ENCODE results near the gene EPB41L2.

The EPB41L2 gene

DNA sequence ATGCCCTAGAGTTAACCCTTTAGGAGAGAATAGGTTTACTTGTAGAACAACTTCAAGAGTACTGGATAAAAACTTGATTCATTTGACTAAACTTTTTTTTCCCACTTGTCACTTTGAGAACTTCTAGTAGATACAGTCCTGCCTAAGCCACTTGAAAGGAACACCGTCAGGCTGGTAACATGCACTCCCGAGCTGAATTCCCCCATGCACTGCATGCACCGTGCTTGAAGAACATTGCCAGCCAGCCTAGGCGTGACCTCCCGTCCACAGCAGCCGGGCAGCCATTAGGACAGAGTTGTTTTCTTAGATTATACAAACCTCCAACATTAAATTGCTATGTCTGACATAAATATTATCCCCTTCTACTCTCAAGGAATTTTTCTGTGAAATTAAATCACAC is 183.2 kb downstream of the EPB41L2 start:
- TF ChIP-seq, protein P1, sequence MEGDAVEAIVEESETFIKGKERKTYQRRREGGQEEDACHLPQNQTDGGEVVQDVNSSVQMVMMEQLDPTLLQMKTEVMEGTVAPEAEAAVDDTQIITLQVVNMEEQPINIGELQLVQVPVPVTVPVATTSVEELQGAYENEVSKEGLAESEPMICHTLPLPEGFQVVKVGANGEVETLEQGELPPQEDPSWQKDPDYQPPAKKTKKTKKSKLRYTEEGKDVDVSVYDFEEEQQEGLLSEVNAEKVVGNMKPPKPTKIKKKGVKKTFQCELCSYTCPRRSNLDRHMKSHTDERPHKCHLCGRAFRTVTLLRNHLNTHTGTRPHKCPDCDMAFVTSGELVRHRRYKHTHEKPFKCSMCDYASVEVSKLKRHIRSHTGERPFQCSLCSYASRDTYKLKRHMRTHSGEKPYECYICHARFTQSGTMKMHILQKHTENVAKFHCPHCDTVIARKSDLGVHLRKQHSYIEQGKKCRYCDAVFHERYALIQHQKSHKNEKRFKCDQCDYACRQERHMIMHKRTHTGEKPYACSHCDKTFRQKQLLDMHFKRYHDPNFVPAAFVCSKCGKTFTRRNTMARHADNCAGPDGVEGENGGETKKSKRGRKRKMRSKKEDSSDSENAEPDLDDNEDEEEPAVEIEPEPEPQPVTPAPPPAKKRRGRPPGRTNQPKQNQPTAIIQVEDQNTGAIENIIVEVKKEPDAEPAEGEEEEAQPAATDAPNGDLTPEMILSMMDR (IDR thresholded peaks at IDR 0.05; ENCODE audit: borderline replicate concordance, insufficient read depth, low read depth, low read length), result no peak
- H3K4me3 ChIP-seq (ENCODE audit: low read depth, low read length), result no peak overlapping the region

DNA sequence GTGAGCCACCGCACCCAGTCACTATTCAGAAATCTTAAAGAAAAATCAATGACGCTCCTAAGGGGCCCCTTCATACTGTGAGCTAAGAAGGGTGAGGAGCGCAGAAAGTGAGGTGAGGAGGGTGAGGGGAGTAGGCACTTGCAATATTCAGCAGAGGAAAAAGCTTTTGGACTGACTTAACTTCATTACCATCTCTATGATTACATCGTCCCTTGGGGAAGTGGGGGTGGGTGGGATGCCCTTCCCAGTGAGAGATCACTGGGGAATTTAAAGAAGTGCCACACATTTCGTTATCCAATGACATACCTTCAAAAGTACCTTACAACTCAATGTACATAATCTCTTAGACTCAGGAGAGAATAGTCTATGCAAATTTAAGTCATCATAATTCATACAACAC is 189.3 kb downstream of the EPB41L2 start:
- H3K4me3 ChIP-seq (ENCODE audit: low read depth, low read length), result no peak overlapping the region
- TF ChIP-seq, protein P1 (IDR thresholded peaks at IDR 0.05; ENCODE audit: borderline replicate concordance, insufficient read depth, low read depth, low read length), result no peak

DNA sequence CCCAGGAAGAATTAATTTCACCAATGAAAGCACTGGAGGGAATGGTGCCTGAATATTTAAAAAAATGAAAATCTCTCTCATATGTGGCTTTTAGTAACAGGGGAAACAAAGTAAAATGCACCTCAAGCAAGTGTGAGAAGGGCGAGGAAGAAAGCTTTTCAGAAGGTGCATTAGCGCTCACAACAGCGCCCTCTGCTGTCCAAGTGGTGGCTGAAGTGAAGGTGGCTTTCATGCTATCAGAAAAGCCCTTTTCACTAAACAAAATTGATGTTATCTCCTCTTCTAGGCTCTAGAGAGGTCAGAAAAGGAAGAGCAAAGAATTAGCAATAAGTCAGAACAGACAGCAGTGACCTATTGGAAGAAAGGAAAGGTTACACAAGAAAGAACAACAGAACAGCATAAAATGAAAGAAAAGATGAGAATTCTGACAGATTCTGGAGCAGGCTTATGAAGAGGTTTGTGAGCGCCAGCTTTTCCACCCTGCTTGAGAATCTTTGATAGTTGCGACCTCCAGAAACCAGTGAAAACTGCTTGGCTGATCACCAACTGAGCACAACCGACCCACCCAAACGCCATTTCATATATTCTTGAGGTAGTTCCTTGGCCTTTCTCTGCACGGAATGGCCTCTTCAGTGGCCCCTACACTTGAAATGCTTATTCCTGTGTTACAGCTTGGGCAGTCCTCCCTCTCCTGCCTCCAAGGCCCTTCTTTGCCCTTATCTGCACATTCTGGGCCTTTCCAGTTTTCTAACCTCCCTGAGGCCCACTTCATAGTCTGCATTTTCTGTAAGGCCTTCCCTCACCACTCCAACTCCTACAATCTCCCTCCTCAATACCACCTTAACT is 190.6 kb downstream of the EPB41L2 start:
- H3K4me3 ChIP-seq (ENCODE audit: low read depth, low read length), result no peak overlapping the region
- TF ChIP-seq, protein P1 (IDR thresholded peaks at IDR 0.05; ENCODE audit: borderline replicate concordance, insufficient read depth, low read depth, low read length), result peak; percentile 82

DNA sequence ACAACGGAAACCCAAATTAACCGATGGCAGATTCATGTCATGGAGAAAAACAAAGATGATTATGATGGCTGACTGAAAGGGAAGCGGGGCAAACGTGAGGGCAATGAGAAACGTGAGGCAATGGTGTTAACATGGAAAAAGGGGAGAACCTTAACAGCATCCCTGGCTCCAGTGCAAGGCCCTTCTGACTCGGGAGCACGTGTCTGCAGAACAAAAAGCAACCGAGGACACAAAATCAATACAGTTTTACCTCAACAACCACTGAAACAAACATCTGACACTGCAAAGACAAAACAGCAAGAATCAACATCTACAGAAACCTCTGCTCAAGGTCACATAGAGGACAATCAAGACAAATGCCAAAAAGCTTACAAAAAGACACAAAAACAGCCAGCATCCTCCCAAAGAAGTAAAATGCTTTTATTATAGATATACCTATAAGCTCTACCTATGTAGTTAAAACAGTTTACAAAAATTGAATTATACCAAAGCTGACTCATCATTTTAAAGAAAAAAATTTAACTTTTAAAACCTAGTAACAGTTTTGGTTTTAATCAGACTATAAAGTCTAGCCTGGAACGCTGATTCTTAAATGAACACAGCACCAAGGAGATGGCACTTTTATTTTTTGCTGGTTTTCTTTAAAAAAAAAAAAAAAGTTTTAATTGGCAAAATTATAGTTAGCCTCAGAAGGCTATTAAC is 192.7 kb downstream of the EPB41L2 start:
- no peak overlapping the region for H3K4me3 ChIP-seq (ENCODE audit: low read depth, low read length)
- TF ChIP-seq, protein P1 (IDR thresholded peaks at IDR 0.05; ENCODE audit: borderline replicate concordance, insufficient read depth, low read depth, low read length), result no peak

DNA sequence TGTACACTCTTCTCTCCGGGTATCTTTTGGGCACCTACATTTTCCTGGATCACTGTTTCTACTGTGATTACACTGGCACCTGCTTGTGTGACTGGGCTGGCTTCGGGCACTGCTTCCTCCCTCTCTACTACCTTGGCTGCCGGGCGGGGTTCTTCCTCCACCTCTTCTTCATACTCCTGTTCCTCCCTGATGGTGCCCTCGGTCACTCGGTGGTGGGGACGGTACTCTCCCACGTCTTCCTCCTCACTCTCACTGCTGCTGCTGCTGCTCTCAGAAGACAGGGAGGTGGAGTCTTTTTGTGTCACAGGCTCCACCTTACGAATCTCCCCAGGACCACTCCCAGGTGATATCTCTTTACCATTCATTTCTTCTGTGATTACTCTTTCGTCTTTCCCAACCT is 193.4 kb downstream of the EPB41L2 start:
- H3K4me3 ChIP-seq (ENCODE audit: low read depth, low read length), result no peak overlapping the region
- TF ChIP-seq, protein P1 (IDR thresholded peaks at IDR 0.05; ENCODE audit: borderline replicate concordance, insufficient read depth, low read depth, low read length), result no peak

DNA sequence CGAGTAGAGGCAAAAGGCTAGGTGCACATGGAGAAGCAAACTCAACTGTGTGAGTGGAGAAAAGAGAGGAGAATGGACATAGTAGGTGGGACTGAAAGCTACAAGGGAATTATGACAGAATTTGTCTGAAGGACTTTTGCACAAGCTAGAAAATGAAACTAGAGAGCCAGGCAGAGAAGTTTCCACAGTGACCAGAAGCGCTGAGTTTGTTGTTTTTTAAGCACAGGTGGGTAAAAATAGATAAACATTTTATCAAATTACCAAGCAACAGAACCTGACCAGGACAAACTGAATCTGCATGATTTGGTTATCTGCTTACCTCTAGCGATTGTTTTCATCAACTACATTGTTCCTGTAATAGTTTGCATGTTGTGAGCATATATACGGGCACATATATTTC is 197.3 kb downstream of the EPB41L2 start:
- H3K4me3 ChIP-seq (ENCODE audit: low read depth, low read length), result no peak overlapping the region
- TF ChIP-seq, protein P1 (IDR thresholded peaks at IDR 0.05; ENCODE audit: borderline replicate concordance, insufficient read depth, low read depth, low read length), result no peak

All from GM12875 (cell line).